T1000 (cell line): Measurements from ENCODE around the gene HADHA.

Experiments used
- DNase-seq: peaks from one replicate; lab custom pipeline; 2025; ENCODE audit warnings: mixed read lengths; lab: John Stamatoyannopoulos, UW

The HADHA gene

GRCh38 chr2:26245231-26245732, 850 bp upstream of the HADHA start:
- DNase-seq, result no peak

- no peak for DNase-seq
These were observed 743 bp downstream of the HADHA start for GRCh38 chr2:26243470-26244308.

GRCh38 chr2:26241928-26242436, 2.5 kb downstream of the HADHA start:
- no peak for DNase-seq

- no peak for DNase-seq
These were observed 6.0 kb downstream of the HADHA start for GRCh38 chr2:26238311-26238958.

GRCh38 chr2:26237868-26238267, 6.6 kb downstream of the HADHA start:
- no peak for DNase-seq

- no peak for DNase-seq
These were observed 9.3 kb downstream of the HADHA start for GRCh38 chr2:26235089-26235488.

- no peak for DNase-seq
These were observed 13.6 kb downstream of the HADHA start for GRCh38 chr2:26230806-26231205.

- DNase-seq, result no peak
These were observed 14.8 kb downstream of the HADHA start for GRCh38 chr2:26229595-26229994.

- no peak for DNase-seq
These were observed 20.3 kb downstream of the HADHA start for GRCh38 chr2:26224095-26224494.

GRCh38 chr2:26223018-26223417, 21.4 kb downstream of the HADHA start:
- no peak for DNase-seq

GRCh38 chr2:26217720-26218119, 26.7 kb downstream of the HADHA start:
- DNase-seq, result no peak

- DNase-seq, result no peak
These were observed 27.8 kb downstream of the HADHA start for GRCh38 chr2:26216587-26216986.

GRCh38 chr2:26215833-26216232, 28.6 kb downstream of the HADHA start:
- DNase-seq, result no peak

- DNase-seq, result no peak
These were observed 29.7 kb downstream of the HADHA start for GRCh38 chr2:26214759-26215158.

- DNase-seq, result no peak
These were observed 32.4 kb downstream of the HADHA start for GRCh38 chr2:26212011-26212410.

GRCh38 chr2:26203906-26204305, 40.5 kb downstream of the HADHA start:
- no peak for DNase-seq

- no peak for DNase-seq
These were observed 41.4 kb downstream of the HADHA start for GRCh38 chr2:26202981-26203490.

GRCh38 chr2:26197516-26197915, 46.9 kb downstream of the HADHA start:
- DNase-seq, result no peak

GRCh38 chr2:26196683-26197418, 47.6 kb downstream of the HADHA start:
- no peak for DNase-seq

- no peak for DNase-seq
These were observed 49.1 kb downstream of the HADHA start for GRCh38 chr2:26195040-26195984.
